GM12878 (cell line): Measurements from ENCODE around the gene DIP2B. TPM values are rescaled to one million over a fixed set of nuclear protein-coding genes. Genes with fewer than 3 reads are reported as not detected.

Experiments
- ATAC-seq: fragments of 200-7000 bp; cut with Tn5 transposase; 3 replicates; pipeline ENCODE4 v1.9.1; 2020; ENCODE audit warnings: mild to moderate bottlenecking, moderate library complexity
- BruUV-seq: library from RNA; stranded (reverse); fragments of 400-500 nt; replicated peaks from 2 replicates; lab custom pipeline; 2021; lab: Mats Ljungman, UMichigan
- CTCF ChIA-PET: fragments of 300-600 bp; sonication (Branson Sonifier 250); formaldehyde crosslinking; extraction: SDS; loops from one replicate; lab custom pipeline; 2021; ENCODE audit warnings: inconsistent platforms; lab: Yijun Ruan, JAX
- POLR2A ChIA-PET: fragments of 350-600 bp; formaldehyde crosslinking; extraction: SDS; loops from one replicate; lab custom pipeline; 2021; ENCODE audit warnings: inconsistent platforms; lab: Charles Lee
- RAD21 ChIA-PET: fragments of 300-600 bp; sonication (Branson Sonifier 250); formaldehyde crosslinking; loops from one replicate; lab custom pipeline; 2023; ENCODE audit warnings: antibody characterized with exemption; ENCODE audit not compliant: unreplicated experiment; lab: Charles Lee
- SMC1A ChIA-PET: fragments of 300-600 bp; sonication (Branson Sonifier 250); formaldehyde crosslinking; loops from one replicate; lab custom pipeline; 2023; ENCODE audit not compliant: unreplicated experiment, uncharacterized antibody; lab: Charles Lee
- DNase-seq: peaks from one replicate; pipeline ENCODE4 v3.0.0-alpha.2; 2011; ENCODE audit warnings: low read depth, low spot score
- FAIRE-seq: peaks from 3 replicates; lab custom pipeline; 2011; peaks lifted over from hg19 to GRCh38; lab: Jason Lieb, UNC
- H2AFZ ChIP-seq: 2 replicates; pipeline ENCODE4 v1.6.0; 2011; ENCODE audit warnings: low read depth, low read length, control low read depth; ENCODE audit not compliant: control insufficient read depth
- H3K27ac ChIP-seq: 2 replicates; pipeline ENCODE4 v1.5.1; 2011; ENCODE audit warnings: control low read depth; ENCODE audit not compliant: control insufficient read depth, insufficient read depth
- H3K27me3 ChIP-seq, 2 experiments: replicated peaks in 1 of 2; 2 replicates each; pipeline versions ENCODE4 v1.6.0 to v1.6.1; 2011; ENCODE audit warnings: low read length in 1 of 2; ENCODE audit not compliant: control insufficient read depth in 2 of 2, insufficient read depth in 2 of 2
- H3K36me3 ChIP-seq, 2 experiments: 2 replicates each; pipeline ENCODE4 v1.5.1; 2011; ENCODE audit warnings: low read length in 1 of 2; ENCODE audit not compliant: control insufficient read depth in 2 of 2, insufficient read depth in 2 of 2
- H3K4me1 ChIP-seq: 2 replicates; pipeline ENCODE4 v1.6.1; 2011; ENCODE audit warnings: mild to moderate bottlenecking, low read length, moderate library complexity, mixed read lengths; ENCODE audit not compliant: control insufficient read depth, insufficient read depth
- H3K4me2 ChIP-seq: 2 replicates; pipeline ENCODE4 v1.6.0; 2011; ENCODE audit warnings: control low read depth; ENCODE audit not compliant: control insufficient read depth, insufficient read depth
- H3K4me3 ChIP-seq: fragments of 200-600 bp; sonication (generic); 2 replicates; pipeline ENCODE4 v1.5.1; 2016
- H3K79me2 ChIP-seq: 2 replicates; pipeline ENCODE4 v1.6.0; 2011; ENCODE audit warnings: low read length; ENCODE audit not compliant: control insufficient read depth, insufficient read depth
- H3K9ac ChIP-seq: 2 replicates; pipeline ENCODE4 v1.8.0; 2011; ENCODE audit warnings: low read length, control low read depth, mixed read lengths; ENCODE audit not compliant: control insufficient read depth, insufficient read depth
- H3K9me3 ChIP-seq: replicated peaks from 3 replicates; pipeline ENCODE4 v1.5.1; 2011; ENCODE audit warnings: mild to moderate bottlenecking, low read length; ENCODE audit not compliant: control insufficient read depth, insufficient read depth
- H4K20me1 ChIP-seq: 2 replicates; pipeline ENCODE4 v1.6.0; 2011; ENCODE audit not compliant: control insufficient read depth, insufficient read depth
- BMI1 ChIP-seq: fragments of 450-650 bp; IDR thresholded peaks from 2 replicates; pipeline ENCODE4 v1.6.1; 2016; ENCODE audit warnings: mild to moderate bottlenecking, moderate library complexity, borderline replicate concordance
- ETV6 ChIP-seq, 2 experiments: fragments of 450-650 bp in 1 of 2; IDR thresholded peaks in 1 of 2; conservative IDR thresholded peaks in 1 of 2; 2 replicates each; pipeline ENCODE4 v1.6.1; 2014; ENCODE audit warnings: antibody characterized with exemption in 1 of 2, borderline replicate concordance in 1 of 2, low read depth in 1 of 2, mild to moderate bottlenecking in 1 of 2, moderate library complexity in 1 of 2
- FOXM1 ChIP-seq: IDR thresholded peaks from 2 replicates; pipeline ENCODE4 v1.6.1; 2012; ENCODE audit warnings: low read depth, mild to moderate bottlenecking, inconsistent platforms, low read length, moderate library complexity
- IKZF1 ChIP-seq: fragments of 450-650 bp; conservative IDR thresholded peaks from 2 replicates; pipeline ENCODE4 v1.6.1; 2017; ENCODE audit warnings: antibody characterized with exemption, mild to moderate bottlenecking
- KLF5 ChIP-seq: fragments of 450-650 bp; IDR thresholded peaks from 2 replicates; pipeline ENCODE4 v1.6.1; 2014; ENCODE audit warnings: mild to moderate bottlenecking; ENCODE audit not compliant: partially characterized antibody
- MEF2B ChIP-seq: fragments of 450-650 bp; IDR thresholded peaks from 2 replicates; pipeline ENCODE4 v1.6.1; 2018; ENCODE audit warnings: mild to moderate bottlenecking, moderate library complexity; ENCODE audit not compliant: partially characterized antibody, poor library complexity, severe bottlenecking
- NFIC ChIP-seq: IDR thresholded peaks from 2 replicates; pipeline ENCODE4 v1.6.1; 2012; ENCODE audit warnings: low read depth, mild to moderate bottlenecking, inconsistent platforms, low read length, moderate library complexity
- RUNX3 ChIP-seq: IDR thresholded peaks from 2 replicates; pipeline ENCODE4 v1.6.1; 2012; ENCODE audit warnings: low read length, inconsistent platforms
- SIX5 ChIP-seq: IDR thresholded peaks from 2 replicates; pipeline ENCODE4 v1.6.1; 2011; ENCODE audit warnings: mild to moderate bottlenecking, low read depth, low read length, moderate library complexity; ENCODE audit not compliant: severe bottlenecking
- SP1 ChIP-seq: IDR thresholded peaks from one replicate; pipeline ENCODE4 v1.6.1; 2011; ENCODE audit warnings: low read depth, low read length
- SUPT20H ChIP-seq: IDR thresholded peaks from 2 replicates; pipeline ENCODE4 v1.6.1; 2011; ENCODE audit warnings: low read depth, mild to moderate bottlenecking, low read length, moderate library complexity, borderline replicate concordance; ENCODE audit not compliant: control insufficient read depth
- ZNF274 ChIP-seq: IDR thresholded peaks from one replicate; pipeline ENCODE4 v1.8.0; 2011; ENCODE audit not compliant: insufficient read length, insufficient read depth
- ZNF622 ChIP-seq: fragments of 450-650 bp; IDR thresholded peaks from 2 replicates; pipeline ENCODE4 v1.6.1; 2017; ENCODE audit warnings: mild to moderate bottlenecking, inconsistent platforms
- WGBS: methylation state at CpG from one replicate; pipeline ENCODE4 v1.1.6; 2016; ENCODE audit warnings: low lambda C conversion rate; ENCODE audit not compliant: insufficient replicate concordance, insufficient coverage; ENCODE audit errors: missing lambda C conversion rate; 5-methylcytosine and 5-hydroxymethylcytosine counted together
- in situ Hi-C: fragments of 300-500 bp; cut with MboI; formaldehyde crosslinking; loops from 9 replicates; pipeline ENCODE4 v1.14.3; 2018; ENCODE audit warnings: mixed read lengths
- intact Hi-C: fragments of 100-400 bp; cut with micrococcal nuclease; formaldehyde crosslinking; loops from one replicate; pipeline ENCODE4 v1.14.2; 2022; ENCODE audit not compliant: unreplicated experiment
- polyA plus RNA-seq, 11 experiments: library from polyadenylated mRNA; depleted of rRNA in 4 of 11; unstranded in 6 of 11; stranded (reverse) in 5 of 11; fragments of >200 nt; fragmentation: Nextera tagmentation in 4 of 11; fragmentation: Illumina TruSeq in 1 of 11; extraction: Ambion mirVana in 4 of 11; extraction: Trizol in 1 of 11; gene quantifications; 1 replicate in 1 of 11; 2 replicates in 10 of 11; pipeline versions ENCODE4 v1.2.1 to v1.2.3, GENCODE V29; 2011 to 2016; ENCODE audit warnings: inconsistent platforms in 2 of 11, missing spikeins in 2 of 11, low read depth in 1 of 11
- total RNA-seq, 4 experiments: library from RNA; depleted of rRNA in 3 of 4; stranded (reverse); fragments of >200 nt in 3 of 4; fragmentation: Illumina TruSeq in 1 of 4; extraction: Trizol in 1 of 4; gene quantifications; 2 replicates each; pipeline versions ENCODE4 v1.2.1 to v1.2.3, GENCODE V29; 2013 to 2021
- TF ChIP-seq, protein P1 (sequence below): IDR thresholded peaks from 2 replicates; pipeline ENCODE4 v1.6.1; 2012; ENCODE audit warnings: low read depth, low read length, improper control_type of control experiment

Gene DIP2B
- total and polyA plus RNA-seq, 10 of the 15 experiments (the other 5 are each of a cell fraction or from before 2014, with no cell fraction given): 4.5 to 30.0 (median 18.6) TPM

DNA sequence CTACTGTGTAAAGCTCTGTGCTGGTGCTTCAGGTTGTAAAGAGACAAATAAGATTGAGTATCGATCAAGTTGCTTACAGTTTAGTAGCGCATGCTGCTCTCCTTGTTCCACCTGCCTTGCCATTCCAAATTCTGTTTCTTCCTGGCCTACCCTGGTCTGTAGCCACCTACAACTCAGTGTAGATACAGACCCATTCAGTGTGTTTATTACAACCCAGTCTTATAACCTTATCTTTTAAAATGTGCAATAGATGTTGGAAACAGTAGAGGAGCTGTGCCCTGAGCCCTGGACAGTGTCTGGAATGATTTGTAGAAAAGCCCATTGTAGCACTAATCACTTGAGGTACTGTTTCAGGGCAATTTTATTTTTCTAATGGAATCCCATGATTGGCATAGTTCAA is 68.5 kb downstream of the DIP2B start:
- H3K9me3 ChIP-seq: no peaks in the 10 kb centered on the region

More for the DNA sequence above, 68.5 kb downstream of the DIP2B start:
- no peak overlapping the region for H3K4me2 ChIP-seq
- BruUV-seq: no TSS peak
- no peaks in the 10 kb centered on the region for H3K36me3 ChIP-seq
- SMC1A ChIA-PET: interaction anchor here (0.9 to 6.6 kb wide), 4 partner anchors 8 to 65 kb away, joined by 3 to 42 read pairs (median 5); no protein-coding TSS in a partner anchor
- H3K9ac ChIP-seq: no peak overlapping the region
- H3K4me1 ChIP-seq: peaks cover 15% of the 10 kb centered on the region
- no peak for FAIRE-seq
- peaks cover 49% of the 10 kb centered on the region for H3K79me2 ChIP-seq
- no peak for DNase-seq
- RAD21 ChIA-PET: interaction anchor here (1.1 to 1.6 kb wide), 2 partner anchors 13 to 35 kb away, joined by 4 read pairs; no protein-coding TSS in a partner anchor
- TF ChIP-seq SIX5: no peak
- no peak for TF ChIP-seq KLF5
- no peak for TF ChIP-seq ZNF274
- no peak for TF ChIP-seq ZNF622
- TF ChIP-seq MEF2B: no peak
- no peak for TF ChIP-seq IKZF1
- TF ChIP-seq RUNX3: no peak
- TF ChIP-seq, protein P1, sequence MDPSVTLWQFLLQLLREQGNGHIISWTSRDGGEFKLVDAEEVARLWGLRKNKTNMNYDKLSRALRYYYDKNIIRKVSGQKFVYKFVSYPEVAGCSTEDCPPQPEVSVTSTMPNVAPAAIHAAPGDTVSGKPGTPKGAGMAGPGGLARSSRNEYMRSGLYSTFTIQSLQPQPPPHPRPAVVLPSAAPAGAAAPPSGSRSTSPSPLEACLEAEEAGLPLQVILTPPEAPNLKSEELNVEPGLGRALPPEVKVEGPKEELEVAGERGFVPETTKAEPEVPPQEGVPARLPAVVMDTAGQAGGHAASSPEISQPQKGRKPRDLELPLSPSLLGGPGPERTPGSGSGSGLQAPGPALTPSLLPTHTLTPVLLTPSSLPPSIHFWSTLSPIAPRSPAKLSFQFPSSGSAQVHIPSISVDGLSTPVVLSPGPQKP: no peak
- TF ChIP-seq NFIC: no peak
- TF ChIP-seq SUPT20H: no peak
- TF ChIP-seq FOXM1: no peak
- TF ChIP-seq ETV6 (conservative IDR thresholded peaks at IDR 0.05 in 1 of 2, IDR thresholded peaks at IDR 0.05 in 1 of 2; ENCODE audit: borderline replicate concordance in 1 of 2, low read depth in 1 of 2): no peak
- TF ChIP-seq SP1: no peak
- TF ChIP-seq BMI1: no peak
- intact Hi-C loops: no loop called here
- no peaks in the 10 kb centered on the region; the same call in 1 of the 2 replicates for H4K20me1 ChIP-seq
- in situ Hi-C loops: no loop called here
- ATAC-seq: no peak
- no peak overlapping the region for H3K4me3 ChIP-seq
- no peaks in the 10 kb centered on the region for H3K27me3 ChIP-seq
- no peak overlapping the region for H2AFZ ChIP-seq
- WGBS: 97% methylated on average over 2 of the region's 2 CpGs
- peak overlapping the region; percentile 7; the same call in 1 of the 2 replicates for H3K27ac ChIP-seq
- POLR2A ChIA-PET: interaction anchor here (0.7 to 2.5 kb wide), 2 partner anchors 10 to 14 kb away, joined by 3 to 7 read pairs; no protein-coding TSS in a partner anchor
- CTCF ChIA-PET: interaction anchor here (0.6 to 1.0 kb wide), 2 partner anchors 25 to 68 kb away, joined by 3 read pairs; partner anchors contain the start of gene DIP2B
